ENCODE measurements around the gene FGGY.

The FGGY gene

GRCh38 chr1:59433440-59433813 lies 136.5 kb downstream of the FGGY start:
- ChIA-PET CTCF (no interaction called here), POLR2A (no interaction called here)
- TF ChIP-seq ZNF48 (tag by site-specific recombination; IDR thresholded peaks at IDR 0.05) (no peak), ZNF623 (tag by site-specific recombination; IDR thresholded peaks at IDR 0.05) (no peak), GLI2 (tag by site-specific recombination; IDR thresholded peaks at IDR 0.05; ENCODE audit: borderline replicate concordance, low read depth) (no peak)
- Histone ChIP-seq H3K4me3 (ENCODE audit: low read depth, low read length) (no peak overlapping the region), H3K36me3 (ENCODE audit: control insufficient read depth in 2 of 2, insufficient read depth in 1 of 2, low read length in 2 of 2) (no peaks in the 10 kb centered on the region), H3K27ac (ENCODE audit: extremely low read depth, low read depth, low read length) (no peak overlapping the region), H3K9me3 (ENCODE audit: control insufficient read depth, insufficient read depth, low read depth, low read length) (no peaks in the 10 kb centered on the region), H3K4me1 (ENCODE audit: control insufficient read depth, insufficient read depth, low read length) (no peaks in the 10 kb centered on the region)

GRCh38 chr1:59434336-59434735 lies 137.4 kb downstream of the FGGY start:
- no peak for TF ChIP-seq BCL6B (tag by site-specific recombination; IDR thresholded peaks at IDR 0.05)
- no peak for TF ChIP-seq ZBTB1 (tag by site-specific recombination; IDR thresholded peaks at IDR 0.05)
- TF ChIP-seq ZBTB44 (tag by site-specific recombination; IDR thresholded peaks at IDR 0.05), result no peak
- Histone ChIP-seq H3K4me3 (ENCODE audit: low read depth, low read length) (no peak overlapping the region), H3K9me3 (ENCODE audit: control insufficient read depth, insufficient read depth, low read depth, low read length) (no peaks in the 10 kb centered on the region), H3K36me3 (ENCODE audit: control insufficient read depth in 2 of 2, insufficient read depth in 1 of 2, low read length in 2 of 2) (no peaks in the 10 kb centered on the region), H3K4me1 (ENCODE audit: control insufficient read depth, insufficient read depth, low read length) (no peaks in the 10 kb centered on the region), H3K27ac (ENCODE audit: extremely low read depth, low read depth, low read length) (no peak overlapping the region)
- ChIA-PET POLR2A (interaction anchor here (0.6 kb wide), 1 partner anchor 9 kb away, joined by 3 read pairs; no protein-coding TSS in a partner anchor), CTCF (interaction anchor here (0.8 kb wide), 1 partner anchor 9 kb away, joined by 3 read pairs; no protein-coding TSS in a partner anchor)

- Histone ChIP-seq H3K36me3 (ENCODE audit: control insufficient read depth in 2 of 2, insufficient read depth in 1 of 2, low read length in 2 of 2) (no peaks in the 10 kb centered on the region), H3K4me3 (ENCODE audit: low read depth, low read length) (no peak overlapping the region), H3K9me3 (ENCODE audit: control insufficient read depth, insufficient read depth, low read depth, low read length) (no peaks in the 10 kb centered on the region), H3K27ac (ENCODE audit: extremely low read depth, low read depth, low read length) (no peak overlapping the region), H3K4me1 (ENCODE audit: control insufficient read depth, insufficient read depth, low read length) (no peaks in the 10 kb centered on the region)
- ChIA-PET CTCF (no interaction called here), POLR2A (no interaction called here)
- TF ChIP-seq ZNF133 (tag by site-specific recombination; IDR thresholded peaks at IDR 0.05), result no peak
- 0 out of 2 replicates have a peak, but pooled peaks have one; percentile 3 for TF ChIP-seq ZNF341 (tag by site-specific recombination; IDR thresholded peaks at IDR 0.05; ENCODE audit: low read depth)
These were observed 139.7 kb downstream of the FGGY start for GRCh38 chr1:59436637-59437036.

GRCh38 chr1:59438058-59438560 lies 141.2 kb downstream of the FGGY start:
- Histone ChIP-seq H3K4me3 (ENCODE audit: low read depth, low read length) (no peak overlapping the region), H3K36me3 (ENCODE audit: control insufficient read depth in 2 of 2, insufficient read depth in 1 of 2, low read length in 2 of 2) (no peaks in the 10 kb centered on the region), H3K4me1 (ENCODE audit: control insufficient read depth, insufficient read depth, low read length) (no peaks in the 10 kb centered on the region), H3K27ac (ENCODE audit: extremely low read depth, low read depth, low read length) (no peak overlapping the region), H3K9me3 (ENCODE audit: control insufficient read depth, insufficient read depth, low read depth, low read length) (no peaks in the 10 kb centered on the region)
- ChIA-PET POLR2A (no interaction called here), CTCF (no interaction called here)
- TF ChIP-seq ZNF324 (tag by site-specific recombination; IDR thresholded peaks at IDR 0.05), result no peak
- TF ChIP-seq SP3 (tag by site-specific recombination; IDR thresholded peaks at IDR 0.05), result no peak
- no peak for TF ChIP-seq ZNF157 (tag by site-specific recombination; IDR thresholded peaks at IDR 0.05)
- no peak for TF ChIP-seq ZSCAN4 (tag by site-specific recombination; IDR thresholded peaks at IDR 0.05)
- no peak for TF ChIP-seq YY1 (tag by site-specific recombination; IDR thresholded peaks at IDR 0.05)
- TF ChIP-seq ZNF548 (tag by site-specific recombination; IDR thresholded peaks at IDR 0.05), result no peak
- no peak for TF ChIP-seq ZNF521 (tag by site-specific recombination; IDR thresholded peaks at IDR 0.05)
- no peak for TF ChIP-seq ZSCAN18 (tag by site-specific recombination; IDR thresholded peaks at IDR 0.05)
- no peak for TF ChIP-seq ZNF510 (tag by site-specific recombination; IDR thresholded peaks at IDR 0.05; ENCODE audit: insufficient replicate concordance)
- TF ChIP-seq ZNF544 (tag by site-specific recombination; IDR thresholded peaks at IDR 0.05), result no peak
- TF ChIP-seq ZNF280C (tag by site-specific recombination; IDR thresholded peaks at IDR 0.05), result no peak
- TF ChIP-seq PBX3 (CRISPR knock-in tag; IDR thresholded peaks at IDR 0.05), result no peak

Data from HEK293 (cell line).